GM19452 (cell line): ENCODE measurements around the gene SNX9.

ENCODE experiments used
- ATAC-seq: cut with Tn5 transposase; IDR thresholded peaks from one replicate; pipeline ENCODE4 v1.9.1; 2021; ENCODE audit not compliant: unreplicated experiment

Gene SNX9

GRCh38 chr6:157800420-157801237 lies 22.4 kb upstream of the SNX9 start:
- ATAC-seq: peak; percentile 96

- no peak for ATAC-seq
Measured at GRCh38 chr6:157804448-157805327, 18.4 kb upstream of the SNX9 start.

DNA sequence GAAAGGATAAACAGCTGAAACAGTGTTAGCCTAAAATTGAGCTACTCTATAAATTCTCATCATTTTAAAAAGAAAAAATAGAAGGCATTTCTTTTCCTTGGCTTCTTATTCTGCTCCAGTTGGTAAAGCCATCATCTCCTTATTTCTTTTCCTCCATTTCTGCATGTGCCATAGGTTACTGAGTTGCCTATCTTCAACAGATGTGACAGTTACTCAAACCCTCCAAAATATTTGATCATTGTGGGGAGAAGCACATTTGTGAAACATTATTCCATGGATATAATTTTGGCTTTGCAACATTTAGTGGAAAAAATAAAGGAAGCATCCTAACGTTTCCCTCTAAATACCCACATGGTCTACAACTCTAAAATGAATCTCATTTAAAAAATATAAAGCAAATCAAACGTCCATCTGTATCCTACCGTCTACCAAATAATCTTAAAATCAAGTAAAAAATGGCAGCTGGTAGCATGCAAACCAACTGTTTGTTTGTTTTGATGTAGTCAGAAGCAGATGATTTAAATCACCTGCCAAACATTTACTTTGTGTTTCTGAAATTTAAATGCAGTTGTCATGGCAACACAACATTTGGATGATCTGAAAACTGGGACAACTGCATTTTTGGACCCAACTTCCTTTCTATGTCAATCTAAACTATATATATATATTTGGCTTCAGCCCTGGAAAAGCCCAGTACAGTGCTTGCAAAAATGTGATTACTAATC lies 16.8 kb upstream of the SNX9 start:
- ATAC-seq: no peak

DNA sequence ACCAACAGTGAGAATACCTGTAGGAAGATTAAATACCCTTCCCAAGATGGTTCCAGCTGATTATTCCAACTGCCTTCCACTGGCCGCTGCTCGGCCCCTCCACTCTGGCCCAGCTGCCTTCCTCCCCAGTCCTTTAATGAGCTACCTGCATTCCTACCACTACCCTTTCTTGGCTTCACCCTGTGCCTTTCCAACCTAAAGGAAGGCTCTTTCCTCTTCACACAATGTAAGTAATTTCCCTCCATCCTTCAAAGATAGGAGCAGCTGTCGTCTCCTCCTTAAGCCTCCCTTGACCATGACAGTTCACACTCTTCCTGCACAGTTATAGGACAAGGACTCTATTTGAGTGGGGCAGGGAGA lies 16.2 kb upstream of the SNX9 start:
- ATAC-seq: no peak

DNA sequence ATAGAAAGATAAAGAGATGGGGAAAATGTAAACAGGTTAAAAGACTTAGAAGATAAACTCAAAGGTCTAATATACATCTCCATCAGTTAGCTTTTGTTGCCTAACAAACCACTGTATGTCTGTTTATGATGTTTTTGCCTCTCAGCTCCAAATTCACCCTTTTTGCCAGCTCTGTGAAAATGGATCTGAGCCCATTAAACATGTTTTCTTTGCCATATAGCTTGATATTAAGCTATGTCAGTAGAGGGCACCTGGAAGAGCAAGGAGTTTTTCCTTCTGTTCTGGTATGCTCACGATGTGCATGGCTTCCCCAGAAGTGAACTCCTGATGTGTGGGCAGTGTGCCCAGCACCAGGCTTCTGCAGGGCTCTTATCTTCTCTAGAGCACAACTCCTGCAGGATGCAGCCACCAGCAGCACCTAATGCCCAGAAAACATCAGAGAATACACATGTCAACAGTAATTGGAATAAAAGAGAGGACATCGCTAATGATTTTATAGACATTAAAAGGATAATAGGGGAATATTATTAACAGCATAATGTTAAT lies 14.6 kb upstream of the SNX9 start:
- ATAC-seq: no peak

DNA sequence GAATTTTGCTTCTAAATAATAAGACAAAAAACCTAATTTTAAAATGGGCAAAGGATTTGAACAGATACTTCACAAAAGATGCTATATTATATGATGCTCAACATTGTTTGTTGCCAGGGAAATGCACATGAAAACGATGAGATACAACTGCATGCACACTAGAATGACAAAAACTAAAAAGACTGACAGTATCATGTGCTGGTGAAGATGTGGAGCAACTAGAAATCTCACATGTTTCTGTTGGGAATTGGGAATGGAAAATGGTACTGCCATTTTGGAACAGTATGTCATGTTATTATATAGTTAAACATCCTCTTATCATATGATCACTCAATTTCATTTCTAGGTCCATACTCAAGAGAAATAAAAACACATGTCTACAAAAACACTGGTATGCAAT lies 13.4 kb upstream of the SNX9 start:
- no peak for ATAC-seq

GRCh38 chr6:157811137-157811475 lies 11.9 kb upstream of the SNX9 start:
- ATAC-seq: no peak

- no peak for ATAC-seq
Measured at GRCh38 chr6:157811476-157812173, 11.4 kb upstream of the SNX9 start.

GRCh38 chr6:157812425-157813171 lies 10.4 kb upstream of the SNX9 start:
- no peak for ATAC-seq

DNA sequence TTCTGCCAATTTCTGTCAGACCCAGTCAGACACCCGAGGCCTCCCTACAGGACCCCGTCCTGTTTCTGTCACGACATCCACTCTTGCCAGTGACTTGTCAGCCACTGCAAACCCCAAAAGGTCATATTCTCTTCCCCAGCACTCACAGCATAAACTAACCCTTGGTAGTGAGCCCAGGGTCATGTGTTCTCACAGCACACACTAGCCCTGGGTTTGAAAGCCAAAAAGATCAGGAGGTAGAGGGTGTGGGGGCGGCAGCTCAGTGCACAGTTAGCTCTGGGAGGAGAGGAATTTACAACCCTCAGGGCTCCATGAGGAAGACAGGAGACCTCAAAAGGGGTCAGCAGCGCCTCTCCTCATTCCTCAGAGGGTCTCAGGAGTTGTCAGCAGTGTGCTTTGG lies 9.9 kb upstream of the SNX9 start:
- ATAC-seq: no peak

GRCh38 chr6:157813750-157814455 lies 9.1 kb upstream of the SNX9 start:
- ATAC-seq: no peak

- peak; percentile 63 for ATAC-seq
Measured at GRCh38 chr6:157814883-157815282, 8.2 kb upstream of the SNX9 start.

DNA sequence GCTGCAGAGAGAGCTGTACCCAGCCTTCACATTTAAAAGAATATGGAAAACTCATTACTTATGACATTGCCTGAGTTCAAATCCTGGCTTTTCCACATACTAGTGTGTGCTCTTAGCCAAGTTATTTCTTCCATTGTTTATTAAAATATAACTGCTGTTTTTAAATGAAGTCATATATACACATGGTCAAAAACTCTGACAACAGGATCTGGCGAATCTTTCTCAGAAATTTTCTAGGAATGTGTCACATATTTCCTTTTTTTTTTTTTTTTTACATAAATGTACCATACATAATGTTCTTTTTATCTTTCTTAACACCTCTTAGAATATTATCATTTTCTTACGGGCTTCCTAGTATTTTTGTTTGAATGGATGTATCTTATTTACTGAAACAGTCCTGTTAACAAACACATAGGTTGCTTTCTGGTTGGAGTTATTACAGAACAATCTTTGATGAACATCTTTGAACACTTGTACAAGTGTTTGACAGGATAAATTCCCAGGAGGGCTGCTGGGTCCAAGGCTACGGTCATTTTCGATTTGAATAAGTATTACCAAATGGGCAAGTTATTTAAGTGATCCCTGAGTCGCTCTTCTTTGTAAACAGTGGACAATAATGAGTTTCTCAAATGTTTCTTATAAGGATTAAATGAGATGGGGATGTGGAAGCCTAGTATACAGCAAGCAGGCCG lies 1.6 kb upstream of the SNX9 start:
- no peak for ATAC-seq

- ATAC-seq: peak; percentile 24
Measured at GRCh38 chr6:157822245-157823000, 623 bp upstream of the SNX9 start.

DNA sequence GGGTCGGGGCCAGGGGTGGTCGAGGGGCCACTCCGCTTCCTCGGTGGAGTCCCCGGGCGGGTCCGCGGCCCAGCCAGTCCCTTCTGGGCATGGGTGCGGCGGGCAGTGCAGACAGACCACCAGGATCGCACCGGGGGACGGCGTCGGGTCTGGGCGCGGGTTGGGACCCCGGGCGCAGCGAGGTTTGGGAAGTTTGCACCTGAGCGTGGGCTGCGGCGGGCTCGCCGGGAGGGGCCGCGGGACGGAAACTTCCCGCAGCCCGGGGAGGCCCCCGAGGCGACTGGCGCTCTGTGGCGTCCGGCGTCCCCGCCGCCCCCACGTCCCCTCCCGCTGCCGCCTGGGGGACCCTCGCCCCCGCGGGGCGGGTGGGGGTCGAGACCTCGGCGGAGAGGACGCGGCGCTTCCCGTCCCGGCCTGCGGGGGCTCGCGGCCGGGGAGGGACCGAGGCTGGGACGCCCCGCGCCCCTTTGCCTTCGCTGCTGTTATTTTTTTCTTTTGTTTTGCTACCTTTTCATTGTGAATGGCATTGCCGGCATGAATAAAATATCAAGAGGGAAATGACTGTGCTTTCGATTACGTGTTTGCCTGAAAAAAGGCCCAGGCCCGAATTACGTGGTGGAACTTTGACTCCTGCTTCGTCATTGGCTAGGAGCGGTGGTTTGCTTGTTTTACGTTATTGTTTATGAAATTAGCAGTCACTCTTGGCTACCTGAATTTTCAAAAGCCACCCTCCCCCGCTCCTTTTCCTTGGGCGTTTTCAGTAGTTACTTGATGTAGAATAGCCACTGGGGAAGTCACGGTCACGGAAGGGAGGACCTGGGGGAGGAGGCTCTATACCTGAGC lies 703 bp downstream of the SNX9 start:
- peak; percentile 53 for ATAC-seq

DNA sequence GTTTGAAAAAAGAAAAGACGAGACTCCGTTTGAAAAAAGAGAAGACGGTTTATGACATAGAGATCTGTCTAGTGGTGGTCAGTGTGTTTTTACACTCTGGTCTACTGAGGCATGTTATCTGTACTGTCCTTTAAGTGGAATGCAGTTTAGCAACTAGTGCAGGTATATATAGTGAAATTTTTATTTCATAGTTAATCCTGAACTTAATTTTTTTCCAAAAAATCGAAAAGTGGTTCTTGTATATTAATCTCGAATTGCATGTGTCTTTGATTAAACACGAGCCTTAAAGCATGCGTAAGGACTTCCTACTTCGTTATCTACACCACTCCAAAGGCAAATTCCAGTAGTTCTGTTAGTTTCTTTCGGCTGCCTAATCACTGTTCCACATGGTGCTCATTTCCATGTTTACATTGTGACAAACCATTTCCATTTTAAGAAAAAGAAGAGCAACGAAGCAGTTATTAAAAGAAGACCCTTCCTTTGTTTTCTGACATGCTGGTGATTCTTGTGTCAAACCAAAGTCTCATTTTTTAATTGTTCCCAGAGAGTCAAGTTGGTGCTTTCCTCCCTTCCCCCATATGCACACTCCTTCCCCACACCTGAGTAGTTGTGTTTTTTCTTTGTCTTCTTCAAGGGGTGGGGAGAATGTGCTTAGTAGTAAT lies 2.3 kb downstream of the SNX9 start:
- ATAC-seq: no peak
